ENCODE data around the gene BEND3. TPM values are rescaled to one million over a fixed set of nuclear protein-coding genes. Genes with fewer than 3 reads are reported as not detected.

Gene BEND3
- total RNA-seq, 1 experiment from 2014 or later = 70.2 TPM

DNA sequence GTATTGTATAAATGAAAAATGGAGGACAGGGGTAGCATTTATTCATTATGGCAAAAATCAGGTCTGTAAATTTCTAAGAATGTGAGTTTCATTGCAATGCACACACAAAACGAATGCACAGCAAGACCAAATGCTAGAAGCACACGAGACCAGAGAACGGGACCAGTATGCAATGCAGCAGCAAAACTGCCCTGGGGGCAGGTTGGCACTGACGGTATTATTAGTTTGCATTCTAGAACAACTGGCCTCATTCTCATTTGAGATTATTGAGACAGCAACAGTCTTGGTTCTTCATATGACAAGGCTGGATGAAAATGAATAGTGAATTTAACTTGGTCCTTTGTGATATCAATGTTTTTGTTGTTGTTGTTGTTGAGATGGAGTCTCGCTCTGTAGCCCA, 96.3 kb downstream of the BEND3 start:
- Histone ChIP-seq H4K91ac (ENCODE audit: insufficient read length, low read depth, low read length) (no peak overlapping the region), H3K4ac (ENCODE audit: low read depth, low read length) (no peak overlapping the region), H4K20me1 (ENCODE audit: control insufficient read depth, insufficient read depth, insufficient read length) (no peaks in the 10 kb centered on the region), H3T11ph (ENCODE audit: low read length) (no peak overlapping the region), H2BK15ac (ENCODE audit: low read depth, low read length) (no peak overlapping the region), H4K8ac (replicated peaks; ENCODE audit: insufficient read length, low read depth, low read length) (no peak overlapping the region), H2BK5ac (ENCODE audit: insufficient read length, low read length) (no peak overlapping the region), H3K27me3 (ENCODE audit: insufficient read depth, low read length) (no peaks in the 10 kb centered on the region), H3K18ac (ENCODE audit: insufficient read length, low read depth, low read length) (no peak overlapping the region), H2BK20ac (ENCODE audit: low read depth, low read length, poor library complexity, severe bottlenecking) (no peak overlapping the region), H3K23me2 (ENCODE audit: insufficient read length, low read depth, low read length, poor library complexity, severe bottlenecking) (no peaks in the 10 kb centered on the region), H3K4me2 (ENCODE audit: insufficient read depth, insufficient read length, low read length) (no peak overlapping the region), H3K9ac (ENCODE audit: extremely low read depth, insufficient read length, low read length) (no peak overlapping the region), H2BK120ac (ENCODE audit: low read depth, low read length, poor library complexity, severe bottlenecking) (no peak overlapping the region), H3K23ac (ENCODE audit: insufficient read length, low read depth, low read length) (no peak overlapping the region), H2BK12ac (ENCODE audit: insufficient read length, low read depth, low read length) (no peak overlapping the region), H3K4me1 (ENCODE audit: insufficient read depth, low read length) (no peaks in the 10 kb centered on the region), H3K27ac (ENCODE audit: insufficient read length, low read depth, low read length) (no peak overlapping the region), H2AK5ac (ENCODE audit: insufficient read length, low read length) (no peak overlapping the region), H3K79me1 (ENCODE audit: insufficient read depth, low read depth, low read length, poor library complexity, severe bottlenecking) (no peaks in the 10 kb centered on the region), H3K56ac (ENCODE audit: insufficient read length, low read depth, low read length) (no peak overlapping the region), H3K79me2 (ENCODE audit: insufficient read depth, low read length) (no peaks in the 10 kb centered on the region), H4K5ac (ENCODE audit: insufficient read length, low read depth, low read length) (no peak overlapping the region), H3K14ac (ENCODE audit: insufficient read depth, low read length) (no peak overlapping the region), H3K9me3 (ENCODE audit: control insufficient read depth, low read depth, low read length) (no peaks in the 10 kb centered on the region), H2AFZ (ENCODE audit: low read length) (no peak overlapping the region)
- no CpG with 5 or more reads among the region's 5 CpGs for WGBS (ENCODE audit: extremely low coverage, insufficient read length, low lambda C conversion rate)
- no peak for TF ChIP-seq CTCF (conservative IDR thresholded peaks at IDR 0.05)
- DNase-seq = no peak
- Mint-ChIP-seq H3K4me1 (peaks cover 0 to 3% of the 10 kb centered on the region in 2 experiments; a peak in 1 of 4 replicates), H3K9me3 (no peaks in the 10 kb centered on the region), H3K4me3 (no peak overlapping the region), H3K27me3 (ENCODE audit: low read depth) (no peaks in the 10 kb centered on the region), H3K36me3 (ENCODE audit: insufficient read depth in 1 of 3, low read depth in 3 of 3) (no peaks in the 10 kb centered on the region), H3K27ac (no peak overlapping the region)

Other genes with a start within 250 kb of the BEND3 start
- gene CD24, start 140.8 kb downstream of the BEND3 start, total RNA-seq (2021) = 1,507 and 1,551 TPM in 2 replicates
- 12.4 and 14.8 TPM in 2 replicates for gene MTRES1, start 87.3 kb downstream of the BEND3 start, total RNA-seq (2021)

All from H9 (cell line).